ENCODE data around the gene ZG16. TPM values are rescaled to one million over a fixed set of nuclear protein-coding genes. Genes with fewer than 3 reads are reported as not detected.
"Not testable (repeated sequence)": the region's sequence is repeated elsewhere in the genome, so short reads cannot be mapped to it uniquely, and the experiment has no call there.

The ZG16 gene
- total RNA-seq, 4 donors from 2014 or later: not detected

DNA sequence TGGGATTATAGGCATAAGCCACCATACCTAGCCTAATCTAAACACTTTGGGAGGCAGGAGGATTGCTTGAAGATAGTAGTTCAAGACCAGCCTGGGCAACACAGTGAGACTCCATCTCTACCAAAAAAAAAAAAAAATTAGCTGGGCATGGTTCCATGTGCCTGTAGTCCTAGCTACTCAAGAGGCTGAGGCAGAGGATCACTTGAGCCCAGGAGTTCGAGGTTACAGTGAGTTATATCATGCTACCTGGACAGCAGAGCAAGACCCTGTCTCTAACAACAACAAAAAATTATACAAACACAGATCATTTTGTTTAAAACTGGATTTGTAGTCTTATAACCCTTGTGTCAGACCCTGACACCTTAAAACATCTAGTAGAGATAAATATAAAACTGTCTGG is 24.5 kb upstream of the ZG16 start:
- no peak overlapping the region for H3K4me3 ChIP-seq
- H3K27ac ChIP-seq: no peak overlapping the region
- TF ChIP-seq EP300 (IDR thresholded peaks at IDR 0.05) (no peak), POLR2A (IDR thresholded peaks at IDR 0.05) (no peak), POLR2AphosphoS5 (IDR thresholded peaks at IDR 0.05) (no peak)
- TF ChIP-seq, protein P1, sequence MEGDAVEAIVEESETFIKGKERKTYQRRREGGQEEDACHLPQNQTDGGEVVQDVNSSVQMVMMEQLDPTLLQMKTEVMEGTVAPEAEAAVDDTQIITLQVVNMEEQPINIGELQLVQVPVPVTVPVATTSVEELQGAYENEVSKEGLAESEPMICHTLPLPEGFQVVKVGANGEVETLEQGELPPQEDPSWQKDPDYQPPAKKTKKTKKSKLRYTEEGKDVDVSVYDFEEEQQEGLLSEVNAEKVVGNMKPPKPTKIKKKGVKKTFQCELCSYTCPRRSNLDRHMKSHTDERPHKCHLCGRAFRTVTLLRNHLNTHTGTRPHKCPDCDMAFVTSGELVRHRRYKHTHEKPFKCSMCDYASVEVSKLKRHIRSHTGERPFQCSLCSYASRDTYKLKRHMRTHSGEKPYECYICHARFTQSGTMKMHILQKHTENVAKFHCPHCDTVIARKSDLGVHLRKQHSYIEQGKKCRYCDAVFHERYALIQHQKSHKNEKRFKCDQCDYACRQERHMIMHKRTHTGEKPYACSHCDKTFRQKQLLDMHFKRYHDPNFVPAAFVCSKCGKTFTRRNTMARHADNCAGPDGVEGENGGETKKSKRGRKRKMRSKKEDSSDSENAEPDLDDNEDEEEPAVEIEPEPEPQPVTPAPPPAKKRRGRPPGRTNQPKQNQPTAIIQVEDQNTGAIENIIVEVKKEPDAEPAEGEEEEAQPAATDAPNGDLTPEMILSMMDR (IDR thresholded peaks at IDR 0.05): no peak
- H3K36me3 ChIP-seq: no peaks in the 10 kb centered on the region
- no peak for ATAC-seq
- H3K27me3 ChIP-seq: no peaks in the 10 kb centered on the region
- 50 to 64% methylated on average over 1 of the region's 1 CpG for WGBS, 2 donors (ENCODE audit: low coverage in 1 of 2)
- H3K9me3 ChIP-seq: no peaks in the 10 kb centered on the region
- no peaks in the 10 kb centered on the region for H3K4me1 ChIP-seq

DNA sequence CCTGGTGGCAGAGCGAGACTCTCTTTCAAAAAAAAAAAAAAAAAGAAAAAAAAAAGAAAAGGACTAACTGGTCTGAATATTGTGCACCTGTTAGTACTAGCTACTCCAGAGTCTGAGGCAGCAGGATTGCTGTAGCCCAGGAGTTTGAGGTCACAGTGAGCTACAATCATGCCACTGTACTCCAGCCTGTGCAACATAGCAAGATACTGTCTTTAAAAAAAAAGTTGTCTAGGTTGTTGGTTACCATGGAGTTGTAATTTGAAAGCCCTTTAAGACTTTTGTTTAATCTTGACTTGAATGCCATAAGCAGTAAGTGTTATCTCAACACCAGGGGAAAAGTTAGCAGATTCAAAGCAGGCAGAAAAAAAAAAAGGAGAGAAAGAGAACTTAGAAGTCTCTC is 21.4 kb upstream of the ZG16 start:
- H3K4me1 ChIP-seq: no peaks in the 10 kb centered on the region
- no peaks in the 10 kb centered on the region for H3K36me3 ChIP-seq
- no peaks in the 10 kb centered on the region for H3K9me3 ChIP-seq
- H3K4me3 ChIP-seq: no peak overlapping the region
- H3K27me3 ChIP-seq: no peaks in the 10 kb centered on the region
- no peak for ATAC-seq
- TF ChIP-seq, protein P1 (IDR thresholded peaks at IDR 0.05): no peak
- TF ChIP-seq EP300 (IDR thresholded peaks at IDR 0.05) (no peak), POLR2AphosphoS5 (IDR thresholded peaks at IDR 0.05) (no peak), POLR2A (IDR thresholded peaks at IDR 0.05) (no peak)
- WGBS, 2 donors (ENCODE audit: low coverage in 1 of 2): 29 to 40% methylated on average over 1 of the region's 1 CpG
- no peak overlapping the region for H3K27ac ChIP-seq

GRCh38 chr16:29757086-29757485 is 21.0 kb upstream of the ZG16 start:
- H3K27ac ChIP-seq, H3K4me3 ChIP-seq, H3K36me3 ChIP-seq, ATAC-seq, H3K27me3 ChIP-seq, H3K4me1 ChIP-seq, H3K9me3 ChIP-seq: not testable (repeated sequence)
- WGBS, 2 donors (ENCODE audit: low coverage in 1 of 2): 76% methylated on average over 6 to 7 of the region's 8 CpGs

- Histone ChIP-seq H3K27ac (no peak overlapping the region), H3K4me1 (no peaks in the 10 kb centered on the region), H3K36me3 (no peaks in the 10 kb centered on the region), H3K27me3 (no peaks in the 10 kb centered on the region), H3K4me3 (no peak overlapping the region), H3K9me3 (no peaks in the 10 kb centered on the region)
- 71 to 100% methylated on average over 2 to 6 of the region's 6 CpGs for WGBS, 2 donors (ENCODE audit: low coverage in 1 of 2)
- TF ChIP-seq, protein P1 (IDR thresholded peaks at IDR 0.05): no peak
- TF ChIP-seq EP300 (IDR thresholded peaks at IDR 0.05): no peak
- no peak for TF ChIP-seq POLR2A (IDR thresholded peaks at IDR 0.05)
- no peak for TF ChIP-seq POLR2AphosphoS5 (IDR thresholded peaks at IDR 0.05)
- ATAC-seq: no peak
Observed at GRCh38 chr16:29757950-29758466, 20.0 kb upstream of the ZG16 start.

DNA sequence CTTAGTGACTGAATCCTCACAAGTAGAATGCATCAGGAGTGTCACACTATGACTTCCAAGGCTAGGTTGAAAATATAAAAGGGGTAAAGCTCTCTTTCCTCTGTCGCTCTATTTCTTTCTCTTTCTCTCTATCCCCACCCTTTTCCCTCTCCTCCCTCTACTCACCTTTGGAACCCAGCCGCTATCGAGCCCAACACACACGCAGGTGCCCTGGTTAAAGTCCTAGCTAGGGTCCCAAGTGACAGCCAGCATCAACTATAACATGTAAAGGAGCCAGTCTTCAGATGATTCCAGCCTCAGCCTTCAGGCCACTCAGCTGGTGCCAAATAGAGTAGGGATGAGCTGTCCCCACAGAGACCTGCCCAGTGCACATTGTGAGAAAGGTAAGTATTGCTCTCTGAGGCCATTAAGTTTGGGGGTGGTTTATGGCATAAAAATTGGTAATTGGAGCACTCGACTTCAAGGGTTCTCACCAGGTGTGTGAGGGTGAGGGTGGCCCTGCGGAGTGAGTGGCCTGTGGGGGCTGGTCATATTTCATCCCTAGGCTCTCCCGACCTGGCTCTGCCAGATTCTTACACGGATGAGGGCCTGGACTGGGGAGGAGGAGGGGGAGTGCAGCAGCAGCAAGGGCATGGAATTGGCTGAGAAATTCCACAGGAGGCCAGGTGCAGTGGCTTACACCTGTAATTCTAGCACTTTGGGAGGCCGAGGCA is 17.3 kb upstream of the ZG16 start:
- 40 to 81% methylated on average over 3 to 8 of the region's 9 CpGs for WGBS, 2 donors (ENCODE audit: low coverage in 1 of 2)

GRCh38 chr16:29761280-29761651 is 16.8 kb upstream of the ZG16 start:
- 69 to 93% methylated on average over 4 to 7 of the region's 8 CpGs for WGBS, 2 donors (ENCODE audit: low coverage in 1 of 2)
- H3K27ac ChIP-seq, H3K4me3 ChIP-seq, H3K9me3 ChIP-seq, H3K4me1 ChIP-seq, ATAC-seq, H3K36me3 ChIP-seq, H3K27me3 ChIP-seq: not testable (repeated sequence)

More for the DNA sequence above, 17.3 kb upstream of the ZG16 start:
- Histone ChIP-seq H3K4me1 (no peaks in the 10 kb centered on the region), H3K4me3 (no peak overlapping the region), H3K36me3 (no peaks in the 10 kb centered on the region), H3K27me3 (peaks cover 7% of the 10 kb centered on the region), H3K9me3 (no peaks in the 10 kb centered on the region), H3K27ac (no peak overlapping the region)
- ATAC-seq: no peak
- TF ChIP-seq POLR2AphosphoS5 (IDR thresholded peaks at IDR 0.05) (no peak), POLR2A (IDR thresholded peaks at IDR 0.05) (no peak), EP300 (IDR thresholded peaks at IDR 0.05) (no peak)
- TF ChIP-seq, protein P1 (IDR thresholded peaks at IDR 0.05): no peak
